Type B pancreatic cell (in vitro differentiated cells): Measurements from ENCODE around the gene DMC1. TPM values are rescaled to one million over a fixed set of nuclear protein-coding genes. Genes with fewer than 3 reads are reported as not detected.
"Not testable (repeated sequence)": the region's sequence is repeated elsewhere in the genome, so short reads cannot be mapped to it uniquely, and the experiment has no call there.

Source experiments
- DNase-seq: peaks from one replicate; pipeline ENCODE4 v3.0.0; 2021; ENCODE audit warnings: mixed read lengths; ENCODE audit not compliant: unreplicated experiment; ENCODE audit errors: extremely low spot score
- H3K27ac Mint-ChIP-seq: 2 replicates; pipeline ENCODE4 v1.8.0; 2021; ENCODE audit warnings: mild to moderate bottlenecking, mixed read lengths
- H3K27me3 Mint-ChIP-seq: 2 replicates; pipeline ENCODE4 v1.8.0; 2021; ENCODE audit warnings: mixed read lengths
- H3K36me3 Mint-ChIP-seq: 2 replicates; pipeline ENCODE4 v1.8.0; 2021; ENCODE audit warnings: mixed read lengths
- H3K4me1 Mint-ChIP-seq: one replicate; pipeline ENCODE4 v1.8.0; 2021; ENCODE audit warnings: mixed read lengths; ENCODE audit not compliant: unreplicated experiment
- H3K4me3 Mint-ChIP-seq: 2 replicates; pipeline ENCODE4 v1.8.0; 2021; ENCODE audit warnings: mild to moderate bottlenecking, mixed read lengths
- H3K9me3 Mint-ChIP-seq: 2 replicates; pipeline ENCODE4 v1.8.0; 2021; ENCODE audit warnings: mixed read lengths
- total RNA-seq: library from RNA; stranded (reverse); gene quantifications from 2 replicates; pipeline ENCODE4 v1.2.1, GENCODE V29; 2021; ENCODE audit warnings: low replicate concordance
- TF ChIP-seq, protein P1 (sequence below): fragments of 200-600 bp; sonication (generic); conservative IDR thresholded peaks from 2 replicates; pipeline ENCODE4 v1.5.0; 2021; ENCODE audit warnings: antibody characterized with exemption, mild to moderate bottlenecking

Gene DMC1
- total RNA-seq, 1 donor from 2014 or later = 5.6 TPM

- H3K4me3 Mint-ChIP-seq = no peak overlapping the region
- no peaks in the 10 kb centered on the region for H3K9me3 Mint-ChIP-seq
- peaks cover 16% of the 10 kb centered on the region for H3K36me3 Mint-ChIP-seq
- H3K27me3 Mint-ChIP-seq = no peaks in the 10 kb centered on the region
- H3K4me1 Mint-ChIP-seq = peaks cover 6% of the 10 kb centered on the region
- no peak for DNase-seq
- TF ChIP-seq, protein P1, sequence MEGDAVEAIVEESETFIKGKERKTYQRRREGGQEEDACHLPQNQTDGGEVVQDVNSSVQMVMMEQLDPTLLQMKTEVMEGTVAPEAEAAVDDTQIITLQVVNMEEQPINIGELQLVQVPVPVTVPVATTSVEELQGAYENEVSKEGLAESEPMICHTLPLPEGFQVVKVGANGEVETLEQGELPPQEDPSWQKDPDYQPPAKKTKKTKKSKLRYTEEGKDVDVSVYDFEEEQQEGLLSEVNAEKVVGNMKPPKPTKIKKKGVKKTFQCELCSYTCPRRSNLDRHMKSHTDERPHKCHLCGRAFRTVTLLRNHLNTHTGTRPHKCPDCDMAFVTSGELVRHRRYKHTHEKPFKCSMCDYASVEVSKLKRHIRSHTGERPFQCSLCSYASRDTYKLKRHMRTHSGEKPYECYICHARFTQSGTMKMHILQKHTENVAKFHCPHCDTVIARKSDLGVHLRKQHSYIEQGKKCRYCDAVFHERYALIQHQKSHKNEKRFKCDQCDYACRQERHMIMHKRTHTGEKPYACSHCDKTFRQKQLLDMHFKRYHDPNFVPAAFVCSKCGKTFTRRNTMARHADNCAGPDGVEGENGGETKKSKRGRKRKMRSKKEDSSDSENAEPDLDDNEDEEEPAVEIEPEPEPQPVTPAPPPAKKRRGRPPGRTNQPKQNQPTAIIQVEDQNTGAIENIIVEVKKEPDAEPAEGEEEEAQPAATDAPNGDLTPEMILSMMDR = no peak
- no peak overlapping the region for H3K27ac Mint-ChIP-seq
These were observed 37.7 kb upstream of the DMC1 start for GRCh38 chr22:38607680-38608079.

GRCh38 chr22:38602166-38602565 lies 32.2 kb upstream of the DMC1 start:
- Mint-ChIP-seq H3K4me1 (peaks cover 6% of the 10 kb centered on the region), H3K27ac (no peak overlapping the region), H3K4me3 (no peak overlapping the region), H3K9me3 (no peaks in the 10 kb centered on the region), H3K36me3 (peaks cover 14% of the 10 kb centered on the region), H3K27me3 (no peaks in the 10 kb centered on the region)
- DNase-seq = no peak
- TF ChIP-seq, protein P1 = no peak

- H3K4me1 Mint-ChIP-seq = peaks cover under 1% of the 10 kb centered on the region
- H3K4me3 Mint-ChIP-seq = no peak overlapping the region
- TF ChIP-seq, protein P1 = no peak
- DNase-seq = no peak
- no peak overlapping the region for H3K27ac Mint-ChIP-seq
- H3K9me3 Mint-ChIP-seq = no peaks in the 10 kb centered on the region
- H3K27me3 Mint-ChIP-seq = no peaks in the 10 kb centered on the region
- peaks cover 11% of the 10 kb centered on the region for H3K36me3 Mint-ChIP-seq
These were observed 31.3 kb upstream of the DMC1 start for GRCh38 chr22:38601221-38601764.

GRCh38 chr22:38599466-38599865 lies 29.5 kb upstream of the DMC1 start:
- no peaks in the 10 kb centered on the region for H3K4me1 Mint-ChIP-seq
- TF ChIP-seq, protein P1 = no peak
- no peak overlapping the region for H3K4me3 Mint-ChIP-seq
- no peak for DNase-seq
- no peaks in the 10 kb centered on the region for H3K9me3 Mint-ChIP-seq
- no peaks in the 10 kb centered on the region for H3K27me3 Mint-ChIP-seq
- H3K36me3 Mint-ChIP-seq = peaks cover 14% of the 10 kb centered on the region
- no peak overlapping the region for H3K27ac Mint-ChIP-seq

- not testable (repeated sequence) for H3K4me1 Mint-ChIP-seq, H3K9me3 Mint-ChIP-seq, DNase-seq, H3K4me3 Mint-ChIP-seq, H3K27me3 Mint-ChIP-seq, H3K27ac Mint-ChIP-seq
- H3K36me3 Mint-ChIP-seq = peaks cover 16% of the 10 kb centered on the region
These were observed 12.9 kb upstream of the DMC1 start for GRCh38 chr22:38582923-38583322.

GRCh38 chr22:38578505-38578904 lies 8.5 kb upstream of the DMC1 start:
- Mint-ChIP-seq H3K36me3 (peaks cover 4% of the 10 kb centered on the region), H3K27me3 (no peaks in the 10 kb centered on the region), H3K4me1 (no peaks in the 10 kb centered on the region), H3K27ac (no peak overlapping the region), H3K4me3 (no peak overlapping the region), H3K9me3 (no peaks in the 10 kb centered on the region)
- TF ChIP-seq, protein P1 = no peak
- no peak for DNase-seq
